Keratinocyte (primary cell): Measurements from ENCODE around the gene DMGDH.

Experiments
- CTCF ChIP-seq, 3 experiments: IDR thresholded peaks in 1 of 3; conservative IDR thresholded peaks in 1 of 3; optimal IDR thresholded peaks in 1 of 3; 2 replicates in 2 of 3; 3 replicates in 1 of 3; pipeline versions ENCODE3 to v1.5.1; 2011; ENCODE audit warnings: low read length in 3 of 3, mild to moderate bottlenecking in 3 of 3, moderate library complexity in 2 of 3, control low read depth in 1 of 3, inconsistent platforms in 1 of 3; ENCODE audit not compliant: insufficient read depth in 2 of 3; ENCODE audit errors: extremely low read depth in 1 of 3
- EZH2 ChIP-seq: IDR thresholded peaks from one replicate; pipeline ENCODE4 v1.6.1; 2012; ENCODE audit warnings: inconsistent platforms, mild to moderate bottlenecking, low read length, moderate library complexity

- TF ChIP-seq EZH2: no peak
- TF ChIP-seq CTCF (optimal IDR thresholded peaks at IDR 0.05 in 1 of 3, IDR thresholded peaks at IDR 0.05 in 1 of 3, conservative IDR thresholded peaks at IDR 0.05 in 1 of 3; ENCODE audit: extremely low read depth in 1 of 3, insufficient read depth in 2 of 3, low read length in 3 of 3): peak in 2 of 3 experiments; percentile 16 to 41
Observed at GRCh38 chr5:78984439-78985115, 84.9 kb downstream of the DMGDH start.
